NCI-H2227 treated with DMSO at 0.1 percent for 48 hours (cell line): ENCODE measurements around the gene CHAF1B.
A peak's percentile ranks its signal among the peaks of the same experiment; 100 is the strongest.
"Not testable (repeated sequence)": the region's sequence is repeated elsewhere in the genome, so short reads cannot be mapped to it uniquely, and the experiment has no call there.

Experiments used
- DNase-seq: peaks from one replicate; lab custom pipeline; 2025; lab: John Stamatoyannopoulos, UW

Gene CHAF1B

DNA sequence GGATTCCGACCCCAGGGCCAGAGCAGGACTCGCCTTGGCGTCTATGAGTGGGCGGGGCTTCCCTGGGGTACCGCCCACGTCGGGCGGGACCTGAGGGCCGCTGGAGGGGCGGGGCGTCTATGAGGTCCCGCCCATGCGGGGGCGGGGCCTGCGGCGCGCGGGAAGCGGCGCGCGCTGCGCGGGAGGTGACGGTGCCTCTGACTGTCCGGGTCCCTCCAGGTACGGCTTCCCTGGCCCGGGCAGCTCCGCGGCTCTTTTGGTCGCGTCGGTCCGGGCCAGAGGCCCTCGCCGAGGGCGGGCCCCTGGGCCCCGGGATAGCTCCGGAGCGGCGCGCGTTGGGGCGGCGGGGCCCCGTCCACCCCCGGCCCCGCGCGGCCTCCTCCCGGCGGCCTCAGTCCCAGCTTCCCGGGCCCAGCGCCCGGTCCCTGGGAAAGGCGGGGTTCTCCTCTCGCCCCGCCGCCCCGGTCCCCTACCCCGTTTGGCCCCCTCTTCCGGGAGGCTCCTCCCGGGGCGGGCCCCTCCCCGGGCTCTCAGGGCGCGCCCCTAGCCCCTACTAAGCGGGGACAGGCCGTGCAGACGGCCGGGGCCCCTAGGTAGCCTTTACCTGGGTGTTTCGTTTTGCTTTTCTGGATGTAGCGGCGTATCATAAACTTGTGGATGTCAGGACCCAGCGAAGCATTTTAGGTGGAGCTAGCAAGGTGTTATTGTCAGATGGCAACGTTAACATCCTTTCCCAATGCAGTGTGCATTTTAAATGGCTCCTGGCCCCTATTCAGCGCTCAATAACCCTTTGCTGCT, at the start of gene CHAF1B:
Gene CHAF1B, plus strand, starts transcription at position 160 of the 798 bp plus-strand sequence. CDS start 745 bp downstream, outside the sequence.
- peak; percentile 86 for DNase-seq

DNA sequence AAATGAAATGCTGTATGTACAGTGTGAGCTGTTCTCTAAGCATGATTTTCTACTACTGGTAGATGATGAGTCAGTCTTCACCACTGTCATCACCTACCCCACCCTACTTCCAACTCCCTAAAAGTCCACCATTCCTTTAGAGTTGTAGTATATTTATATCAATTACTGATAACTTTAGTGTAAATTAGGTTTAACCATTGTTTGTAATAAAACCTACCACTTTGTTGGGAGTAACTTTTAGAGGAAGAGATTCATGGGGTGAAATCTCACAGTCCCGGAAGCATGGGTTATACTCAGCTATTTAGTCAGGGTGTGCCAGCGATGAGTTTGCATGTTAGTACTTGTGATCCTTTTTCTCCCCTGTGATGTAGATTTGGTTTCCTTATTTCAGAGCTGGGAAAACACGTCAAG, 48.1 kb upstream of the CHAF1B start:
- no peak for DNase-seq

DNA sequence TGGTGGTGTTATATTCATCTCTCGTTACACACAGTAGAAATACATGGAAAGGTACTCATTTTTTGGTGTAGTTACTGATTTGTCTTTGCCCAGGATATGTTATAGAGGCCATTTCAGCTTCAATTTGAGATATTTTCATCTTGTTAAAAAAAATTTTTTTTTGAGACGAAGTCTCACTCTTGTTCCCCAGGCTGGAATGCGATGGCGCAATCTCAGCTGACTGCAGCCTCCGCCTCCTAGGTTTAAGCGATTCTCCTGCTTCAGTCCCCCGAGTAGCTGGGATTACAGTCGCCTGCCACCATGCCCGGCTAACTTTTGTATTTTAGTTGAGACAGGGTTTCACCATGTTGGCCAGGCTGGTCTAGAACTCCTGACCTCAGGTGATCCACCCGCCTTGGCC, 46.2 kb upstream of the CHAF1B start:
- no peak for DNase-seq

DNA sequence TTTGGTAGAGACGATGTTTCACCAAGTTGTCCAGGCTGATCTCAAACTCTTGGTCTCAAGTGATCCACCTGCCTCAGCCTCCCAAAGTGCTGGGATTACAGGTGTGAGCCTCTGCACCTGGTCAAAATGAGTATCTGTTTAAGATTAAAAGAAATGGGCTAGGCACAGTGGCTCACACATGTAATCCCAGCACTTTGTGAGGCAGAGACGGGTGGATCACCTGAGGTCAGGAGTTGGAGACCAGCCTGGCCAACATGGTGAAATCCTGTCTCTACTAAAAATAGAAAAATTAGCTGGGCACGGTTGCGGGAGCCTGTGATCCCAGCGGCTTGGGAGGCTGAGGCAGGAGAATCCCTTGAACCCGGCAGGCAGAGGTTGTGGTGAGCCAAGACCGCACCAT, 42.6 kb upstream of the CHAF1B start:
- not testable (repeated sequence) for DNase-seq

DNA sequence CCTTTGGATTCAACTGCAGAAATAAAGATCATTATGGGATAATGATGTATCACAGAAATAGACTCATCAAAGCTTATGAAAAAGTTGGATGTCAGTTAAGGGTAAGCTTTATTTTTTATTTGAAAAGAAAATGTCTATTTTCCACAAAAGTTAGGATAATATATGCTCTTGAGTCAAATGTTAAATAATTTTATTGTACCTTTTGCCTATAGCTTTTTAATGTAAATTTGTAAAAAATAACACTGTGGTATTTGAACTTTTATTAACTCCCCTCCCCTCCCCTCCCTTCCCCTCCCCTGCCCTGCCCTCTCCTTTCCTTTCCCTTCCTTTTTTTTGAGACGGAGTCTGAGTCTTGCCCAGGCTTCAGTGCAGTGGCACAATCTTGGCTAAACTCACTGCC, 40.3 kb upstream of the CHAF1B start:
- no peak for DNase-seq

DNA sequence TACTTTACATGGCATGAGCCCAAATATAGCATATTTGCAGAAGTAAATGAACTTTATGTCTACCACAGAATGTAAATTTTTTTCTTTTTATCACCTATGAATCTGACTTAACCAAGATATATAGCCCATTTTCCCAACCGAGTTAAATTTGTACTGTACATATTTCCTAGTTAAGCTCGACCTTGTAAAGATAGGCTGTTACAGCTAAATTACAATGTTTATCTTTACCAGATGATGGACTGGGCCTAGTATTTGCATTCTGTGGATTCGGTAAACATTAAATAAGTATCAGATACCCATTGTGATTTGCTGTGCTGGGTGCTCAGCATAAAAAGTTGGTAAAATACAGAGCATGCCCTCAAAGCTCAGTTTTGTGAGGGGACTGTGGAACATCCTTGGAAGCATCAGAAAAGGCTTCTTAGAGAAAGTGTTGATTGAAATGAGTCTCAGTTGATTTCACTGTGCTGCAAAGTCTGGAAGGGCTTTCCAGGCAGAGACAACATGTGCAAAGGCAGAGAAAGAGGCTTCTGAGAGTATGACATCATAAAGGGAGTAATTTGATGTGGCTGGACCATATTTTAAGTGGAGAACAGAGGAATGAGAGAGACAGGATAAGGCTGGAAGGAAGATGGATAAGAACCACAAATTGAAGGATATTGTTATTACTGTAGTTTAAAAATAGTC, 37.8 kb upstream of the CHAF1B start:
- DNase-seq, result no peak

DNA sequence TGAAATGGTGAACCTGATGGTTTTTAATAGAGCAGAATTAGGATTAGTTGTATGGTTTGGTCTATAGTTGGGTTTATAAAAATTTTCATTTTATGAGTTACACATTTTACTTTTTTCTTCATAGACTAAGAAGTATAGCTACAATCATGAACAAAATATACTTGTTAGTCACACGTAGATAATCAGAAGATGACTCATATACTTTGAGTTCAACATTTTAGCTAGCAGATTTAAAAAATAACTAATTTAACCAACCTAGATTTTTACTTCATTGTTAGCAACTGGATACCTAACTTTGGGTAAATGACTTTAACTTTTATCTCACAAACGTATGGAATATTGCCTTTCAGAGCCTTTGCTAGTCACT, 37.2 kb upstream of the CHAF1B start:
- no peak for DNase-seq

DNA sequence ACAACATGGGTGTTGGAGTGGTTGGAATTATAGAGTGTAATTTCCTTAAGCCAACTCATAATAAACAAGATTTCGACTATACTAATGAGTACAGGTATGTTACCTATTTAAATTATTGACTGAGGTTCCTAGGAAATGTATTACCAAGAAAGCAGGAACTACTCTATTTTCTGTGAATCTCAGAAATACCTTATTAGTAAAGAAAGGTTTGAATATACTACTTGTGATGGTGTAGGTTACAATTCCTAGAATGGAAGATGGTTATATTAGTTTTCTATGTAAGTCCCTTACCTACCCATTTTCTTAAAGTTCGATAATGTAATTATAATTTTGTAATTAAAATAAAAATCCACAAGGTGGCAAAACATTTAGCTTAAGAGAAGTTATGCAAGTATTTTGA, 35.9 kb upstream of the CHAF1B start:
- no peak for DNase-seq

DNA sequence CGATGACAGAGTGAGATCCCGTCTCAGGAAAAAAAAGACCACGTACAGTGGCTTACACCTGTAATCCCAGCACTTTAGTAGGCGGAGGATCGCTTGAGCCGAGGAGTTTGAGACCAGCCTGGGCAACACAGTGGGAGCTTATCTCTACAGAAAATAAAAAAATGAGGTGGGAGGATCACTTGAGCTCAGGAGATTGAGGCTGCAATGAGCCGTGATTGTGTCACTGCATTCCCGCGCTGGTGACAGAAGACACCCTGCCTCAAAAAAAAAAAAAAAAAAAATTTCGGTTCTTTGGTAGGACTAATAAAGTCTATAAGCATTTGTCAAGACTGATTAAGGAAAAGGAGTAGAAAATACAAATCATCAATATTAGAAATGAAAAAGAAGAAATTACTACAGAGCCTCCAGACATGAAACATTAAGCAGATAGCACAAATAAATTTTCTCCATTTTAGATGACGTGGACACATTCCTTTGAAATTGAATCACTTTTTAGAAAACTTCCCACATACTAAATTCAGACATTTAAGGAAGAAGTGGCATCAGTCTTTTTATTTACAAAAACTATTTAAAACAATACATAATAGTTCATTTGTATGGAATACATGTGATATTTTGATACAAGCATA, 34.8 kb upstream of the CHAF1B start:
- DNase-seq, result no peak

DNA sequence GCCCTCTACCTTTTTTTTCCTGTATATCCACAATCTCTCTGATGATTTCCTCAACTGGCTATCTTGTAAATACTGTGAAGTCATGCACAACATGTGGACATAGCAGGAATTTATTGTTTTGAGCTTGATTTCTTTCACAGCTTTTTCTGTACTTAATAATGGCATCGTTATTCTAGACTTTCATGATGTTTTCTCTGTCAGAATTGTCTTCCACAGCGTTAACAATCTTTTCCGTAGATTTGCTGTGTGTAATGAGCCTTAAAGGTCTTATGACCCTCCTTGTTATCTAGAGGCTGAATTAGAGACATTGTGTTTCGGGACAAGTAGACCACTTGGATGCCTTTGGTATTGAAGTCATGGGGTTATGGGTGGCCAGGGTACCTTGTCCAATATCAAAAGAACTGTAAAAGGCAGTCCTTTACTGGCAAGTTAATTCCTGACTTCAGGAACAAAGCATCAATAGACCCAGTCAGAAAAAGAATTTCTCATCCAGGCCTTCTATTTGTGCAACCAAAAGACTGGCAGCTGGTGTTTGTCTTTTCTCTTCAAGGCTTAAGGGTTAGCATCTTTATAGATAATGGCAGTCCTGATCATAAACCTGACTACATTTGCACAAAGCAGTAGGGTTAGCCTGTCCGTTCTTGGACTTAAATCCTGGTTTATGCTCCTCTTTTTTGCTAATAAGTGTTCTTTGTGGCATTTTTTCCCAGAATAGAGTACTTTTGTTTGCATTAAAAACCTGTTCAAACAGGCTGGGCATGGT, 30.1 kb upstream of the CHAF1B start:
- DNase-seq, result no peak

DNA sequence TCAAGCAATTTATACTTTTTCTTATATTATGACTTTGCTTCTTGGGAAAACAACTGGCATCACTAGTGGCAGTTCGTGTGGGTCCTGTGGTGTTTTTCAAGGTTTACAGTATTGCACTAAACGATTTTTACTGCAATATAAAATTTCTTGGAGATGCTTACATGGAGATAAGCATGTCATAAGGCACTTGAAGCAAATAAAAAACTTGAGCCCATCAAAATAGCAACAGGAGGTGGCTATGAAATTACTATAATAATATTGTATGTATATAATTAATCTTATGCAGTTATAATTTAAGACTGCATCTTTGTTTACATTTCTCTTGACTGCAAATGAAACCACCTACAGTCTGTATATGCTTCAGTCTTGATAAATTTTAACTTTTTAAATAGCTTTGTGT, 29.3 kb upstream of the CHAF1B start:
- DNase-seq, result no peak

DNA sequence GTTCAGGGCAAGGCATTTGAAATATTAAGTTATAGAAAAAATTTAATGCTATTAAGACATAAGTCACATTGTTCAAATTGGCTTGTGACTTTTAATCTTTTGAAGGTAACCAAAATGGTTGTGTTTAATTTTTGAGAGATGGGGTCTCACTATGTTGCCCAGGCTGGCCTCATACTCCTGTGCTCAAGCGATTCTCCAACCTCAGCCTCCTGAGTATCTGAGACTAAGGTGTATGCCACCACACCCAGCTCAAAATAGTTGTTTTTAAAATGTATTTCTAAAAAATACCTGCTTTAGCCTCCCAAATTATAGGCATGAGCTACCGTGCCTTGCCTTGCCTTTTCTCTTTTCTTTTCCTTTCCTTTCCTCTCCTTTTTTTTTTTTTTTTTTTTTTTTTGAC, 26.0 kb upstream of the CHAF1B start:
- no peak for DNase-seq

DNA sequence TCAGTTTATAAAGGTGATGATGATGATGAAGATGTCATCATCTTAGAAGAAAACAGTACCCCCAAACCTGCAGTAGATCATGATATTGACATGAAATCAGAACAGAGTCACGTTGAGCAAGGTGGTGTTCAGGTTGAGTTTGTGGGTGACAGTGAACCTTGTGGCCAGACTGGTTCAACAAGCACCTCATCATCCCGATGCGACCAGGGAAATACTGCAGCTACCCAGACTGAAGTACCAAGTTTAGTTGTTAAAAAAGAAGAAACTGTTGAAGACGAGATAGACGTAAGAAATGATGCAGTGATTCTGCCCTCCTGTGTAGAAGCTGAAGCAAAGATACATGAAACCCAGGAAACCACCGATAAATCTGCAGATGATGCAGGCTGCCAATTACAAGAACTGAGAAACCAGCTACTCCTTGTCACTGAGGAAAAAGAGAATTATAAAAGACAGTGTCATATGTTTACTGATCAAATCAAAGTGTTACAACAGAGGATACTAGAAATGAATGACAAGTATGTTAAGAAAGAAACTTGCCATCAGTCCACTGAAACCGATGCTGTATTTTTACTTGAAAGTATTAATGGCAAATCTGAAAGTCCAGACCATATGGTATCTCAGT, 16.0 kb upstream of the CHAF1B start:
- no peak for DNase-seq

DNA sequence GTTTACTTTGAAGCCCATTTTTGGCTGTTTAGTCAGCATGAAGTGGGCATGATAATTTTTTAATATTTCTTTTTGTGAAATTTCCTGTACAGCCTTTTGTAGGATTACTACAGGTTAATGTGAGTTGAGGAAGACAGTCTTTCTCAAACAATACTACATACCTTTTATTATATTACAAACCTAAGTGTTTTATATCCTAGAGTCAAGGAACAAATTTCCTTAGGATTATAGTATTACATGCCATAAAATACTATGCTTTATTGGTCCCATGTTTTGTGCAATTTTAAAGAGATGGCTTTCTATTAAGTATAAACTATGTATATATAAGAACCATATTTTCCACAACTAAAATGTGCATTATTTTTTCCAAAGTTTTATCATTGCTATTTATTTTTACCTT, 9.2 kb upstream of the CHAF1B start:
- DNase-seq, result no peak

DNA sequence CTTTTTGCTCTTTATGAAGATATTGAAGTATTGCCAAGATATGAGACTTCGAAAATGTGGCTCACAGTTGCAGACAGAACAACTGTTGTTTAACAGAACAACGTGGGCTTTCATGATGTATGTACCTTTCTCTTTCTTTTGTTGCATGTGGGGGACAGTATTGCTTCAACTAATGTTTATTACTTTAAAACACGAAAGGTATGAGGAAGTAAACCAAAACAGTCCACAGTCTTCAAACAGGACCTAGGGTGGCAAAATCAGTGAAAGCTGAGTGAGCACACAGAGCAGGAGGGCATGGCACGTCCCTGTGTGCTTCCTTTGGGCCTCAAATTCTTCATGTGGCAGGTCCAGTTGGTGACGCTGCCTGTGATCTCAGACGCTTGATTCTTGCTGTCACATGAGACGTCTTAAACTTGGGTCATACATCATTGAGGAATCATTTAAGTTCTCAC, 7.8 kb upstream of the CHAF1B start:
- DNase-seq, result no peak

DNA sequence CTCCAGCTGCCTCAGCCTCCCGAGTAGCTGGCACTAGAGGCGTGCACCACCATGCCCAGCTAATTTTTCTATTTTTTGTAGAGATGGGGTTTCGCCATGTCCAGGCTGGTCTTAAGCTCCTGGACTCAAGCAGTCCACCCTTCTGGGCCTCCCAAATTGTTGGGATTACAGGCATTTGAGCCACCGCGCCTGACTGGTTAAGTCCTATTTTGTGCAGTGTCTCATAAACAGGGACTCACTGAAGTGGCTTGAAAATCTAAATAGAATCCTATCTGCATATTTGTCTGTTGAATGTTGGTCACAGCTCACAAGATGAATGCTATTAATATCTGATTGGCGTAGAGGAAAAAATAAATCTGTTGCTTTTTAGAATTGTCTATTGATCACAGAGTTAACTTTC, 5.9 kb upstream of the CHAF1B start:
- DNase-seq, result no peak

DNA sequence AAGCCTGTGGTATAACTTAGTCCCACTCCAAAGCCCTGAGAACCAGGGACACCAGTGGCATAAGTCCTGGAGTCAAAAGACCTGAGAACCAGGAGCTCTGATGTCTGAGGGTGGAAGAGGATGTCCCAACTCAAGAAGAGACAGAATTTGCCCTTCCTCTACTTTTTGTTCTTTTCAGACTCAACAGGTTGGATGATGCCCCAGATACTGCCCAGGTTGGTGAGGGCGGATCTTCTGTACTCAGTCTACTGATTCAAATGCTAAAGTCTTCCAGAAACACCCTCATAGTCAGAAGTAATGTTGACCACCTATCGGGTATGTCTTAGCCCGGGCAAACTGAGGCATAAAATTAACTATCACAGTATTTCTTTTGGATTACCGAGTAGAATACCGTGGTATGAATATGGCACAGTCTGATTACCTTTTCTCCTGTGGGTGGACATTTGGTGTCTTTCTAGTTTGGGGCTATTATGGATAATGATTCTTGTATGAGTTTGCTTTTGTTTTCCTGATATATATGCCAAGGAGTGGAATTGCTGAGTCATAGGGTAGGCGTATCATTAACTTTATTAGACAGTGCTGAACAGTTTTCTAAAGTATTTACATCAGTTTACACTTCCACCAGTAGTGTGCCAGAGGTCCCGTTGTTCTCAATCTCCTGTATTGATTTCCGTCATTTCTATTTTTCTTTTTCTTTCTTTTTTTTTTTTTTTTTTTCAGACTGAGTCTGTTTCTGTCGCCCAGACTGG, 3.2 kb upstream of the CHAF1B start:
- DNase-seq, result no peak

DNA sequence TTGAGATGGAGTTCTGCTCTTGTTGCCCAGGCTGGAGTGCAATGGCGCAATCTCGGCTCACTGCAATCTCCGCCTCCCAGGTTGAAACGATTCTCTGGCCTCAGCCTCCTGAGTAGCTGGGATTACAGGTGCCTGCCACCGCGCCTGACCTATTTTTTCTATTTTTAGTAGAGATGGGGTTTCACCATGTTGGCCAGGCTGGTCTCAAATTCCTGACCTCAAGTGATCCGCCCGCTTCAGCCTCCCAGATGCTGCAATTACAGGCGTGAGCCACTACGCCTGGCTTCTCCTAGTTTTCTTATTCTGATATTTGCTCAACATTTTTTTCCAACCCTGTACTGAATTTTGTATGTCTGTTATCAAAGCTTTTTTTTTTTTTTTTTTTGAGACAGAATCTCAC, 2.5 kb upstream of the CHAF1B start:
- not testable (repeated sequence) for DNase-seq

DNA sequence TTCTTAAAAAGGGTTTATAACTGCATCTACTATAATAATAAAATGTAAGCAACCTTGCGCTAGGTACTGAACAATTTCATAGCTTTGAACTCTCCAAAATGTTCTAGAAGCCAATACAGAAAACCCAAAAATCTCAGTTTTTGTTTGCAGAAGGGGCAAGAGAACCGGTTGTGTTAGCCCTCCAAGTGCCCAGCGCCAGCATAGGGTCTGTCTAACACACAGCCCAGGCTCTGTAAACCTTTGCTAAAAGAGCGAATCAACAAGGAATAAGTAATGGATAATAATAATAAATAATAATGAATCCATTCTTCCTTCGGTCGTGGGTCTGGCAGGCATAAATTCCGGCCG, 333 bp upstream of the CHAF1B start:
- no peak for DNase-seq

DNA sequence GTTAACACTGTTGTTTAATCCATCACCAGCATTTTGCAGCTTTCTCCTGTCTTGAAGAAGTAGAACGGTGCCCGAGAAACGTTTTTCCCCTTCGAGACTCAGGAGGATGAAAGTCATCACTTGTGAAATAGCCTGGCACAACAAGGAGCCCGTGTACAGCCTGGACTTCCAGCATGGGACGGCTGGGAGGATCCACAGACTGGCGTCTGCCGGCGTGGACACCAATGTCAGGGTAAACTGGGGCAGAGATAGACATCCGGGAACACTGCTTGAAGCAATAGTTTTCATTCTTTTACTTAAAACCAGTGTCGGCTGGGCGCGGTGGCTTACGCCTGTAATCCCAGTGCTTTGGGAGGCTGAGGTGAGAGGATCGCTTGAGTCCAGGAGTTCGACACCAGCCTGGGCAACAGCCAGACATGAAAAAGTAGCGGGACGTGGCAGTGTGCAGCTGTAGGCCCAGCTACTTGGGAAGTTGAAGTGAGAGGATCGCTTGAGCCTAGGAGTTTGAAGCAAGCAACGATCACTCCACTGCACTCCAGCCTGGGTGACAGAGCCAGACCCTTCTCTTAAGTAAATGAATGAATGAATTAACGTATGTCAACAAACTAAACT, 945 bp downstream of the CHAF1B start:
- DNase-seq, result no peak

DNA sequence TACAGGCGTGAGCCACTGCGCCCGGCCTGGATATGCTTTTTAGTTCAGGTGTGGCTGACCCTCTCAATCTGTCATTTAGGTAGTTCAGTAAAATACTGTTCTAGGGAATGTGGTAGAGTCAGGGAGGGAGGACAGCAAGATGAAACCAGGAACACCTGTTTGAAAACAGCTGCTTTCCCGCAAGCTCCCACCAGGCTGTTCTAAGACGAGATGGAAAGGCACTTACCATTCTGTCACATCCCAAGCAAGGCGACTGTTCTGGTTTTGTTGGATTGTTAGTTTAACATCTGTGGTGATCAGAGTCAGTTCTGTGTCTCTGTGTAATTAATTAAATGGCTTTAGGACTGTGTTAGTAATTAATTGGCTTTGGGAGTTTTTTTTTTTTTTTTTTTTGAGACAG, 2.9 kb downstream of the CHAF1B start:
- no peak for DNase-seq
